NT2/D1 (cell line): Measurements from ENCODE around the gene CFTR.

Experiments used
- DNase-seq: peaks from one replicate; pipeline ENCODE4 v3.0.0-alpha.2; 2011; ENCODE audit warnings: low read depth, low spot score
- H3K27me3 ChIP-seq: 2 replicates; pipeline ENCODE4 v1.6.0; 2011; ENCODE audit warnings: mild to moderate bottlenecking; ENCODE audit not compliant: insufficient read length, insufficient read depth
- H3K36me3 ChIP-seq: 2 replicates; pipeline ENCODE4 v1.6.1; 2011; ENCODE audit warnings: mild to moderate bottlenecking, low read length, mixed read lengths; ENCODE audit not compliant: insufficient read depth, insufficient read length
- H3K4me1 ChIP-seq: 2 replicates; pipeline ENCODE4 v1.5.1; 2011; ENCODE audit not compliant: insufficient read depth, insufficient read length
- H3K4me3 ChIP-seq: 2 replicates; pipeline ENCODE4 v1.5.1; 2011; ENCODE audit warnings: low read depth; ENCODE audit not compliant: insufficient read length
- H3K9ac ChIP-seq: 2 replicates; pipeline ENCODE4 v1.6.0; 2011; ENCODE audit warnings: low read depth; ENCODE audit not compliant: insufficient read length
- H3K9me3 ChIP-seq: 2 replicates; pipeline ENCODE4 v1.5.1; 2011; ENCODE audit warnings: mild to moderate bottlenecking, low read length; ENCODE audit not compliant: insufficient read depth
- SUZ12 ChIP-seq: IDR thresholded peaks from 2 replicates; pipeline ENCODE4 v1.6.1; 2011; ENCODE audit not compliant: insufficient read length, insufficient read depth; ENCODE audit errors: extremely low read depth
- YY1 ChIP-seq: IDR thresholded peaks from 2 replicates; pipeline ENCODE4 v1.6.1; 2011; ENCODE audit not compliant: insufficient read length, insufficient read depth
- ZNF274 ChIP-seq: IDR thresholded peaks from 2 replicates; pipeline ENCODE4 v1.6.1; 2011; ENCODE audit warnings: mild to moderate bottlenecking, low read depth, low read length

Gene CFTR

GRCh38 chr7:117587931-117588330 lies 108.1 kb downstream of the CFTR start:
- Histone ChIP-seq H3K4me3 (no peak overlapping the region), H3K36me3 (no peaks in the 10 kb centered on the region), H3K27me3 (no peaks in the 10 kb centered on the region), H3K9me3 (no peaks in the 10 kb centered on the region), H3K9ac (no peak overlapping the region), H3K4me1 (no peaks in the 10 kb centered on the region)
- no peak for TF ChIP-seq SUZ12
- DNase-seq, result no peak

GRCh38 chr7:117588352-117588794 lies 108.5 kb downstream of the CFTR start:
- no peak for TF ChIP-seq SUZ12
- TF ChIP-seq ZNF274, result no peak
- TF ChIP-seq YY1, result no peak
- Histone ChIP-seq H3K27me3 (no peaks in the 10 kb centered on the region), H3K9me3 (no peaks in the 10 kb centered on the region), H3K4me3 (no peak overlapping the region), H3K36me3 (no peaks in the 10 kb centered on the region), H3K9ac (no peak overlapping the region), H3K4me1 (no peaks in the 10 kb centered on the region)
- no peak for DNase-seq

- Histone ChIP-seq H3K9me3 (no peaks in the 10 kb centered on the region), H3K4me1 (no peaks in the 10 kb centered on the region), H3K9ac (no peak overlapping the region), H3K4me3 (no peak overlapping the region), H3K36me3 (no peaks in the 10 kb centered on the region), H3K27me3 (no peaks in the 10 kb centered on the region)
- TF ChIP-seq ZNF274, result no peak
- no peak for TF ChIP-seq YY1
- TF ChIP-seq SUZ12, result no peak
- DNase-seq, result no peak
These were observed 110.4 kb downstream of the CFTR start for GRCh38 chr7:117590191-117590590.

- no peaks in the 10 kb centered on the region; the same call in 1 of the 2 replicates for H3K9me3 ChIP-seq
- no peak for TF ChIP-seq ZNF274
- TF ChIP-seq YY1, result no peak
- TF ChIP-seq SUZ12, result no peak
- H3K9ac ChIP-seq, result no peak overlapping the region
- no peak for DNase-seq
- H3K4me1 ChIP-seq, result no peaks in the 10 kb centered on the region
- H3K36me3 ChIP-seq, result no peaks in the 10 kb centered on the region
- H3K27me3 ChIP-seq, result no peaks in the 10 kb centered on the region
- no peak overlapping the region for H3K4me3 ChIP-seq
These were observed 112.3 kb downstream of the CFTR start for GRCh38 chr7:117592011-117592635.

- Histone ChIP-seq H3K4me3 (no peak overlapping the region), H3K9ac (no peak overlapping the region), H3K4me1 (no peaks in the 10 kb centered on the region), H3K36me3 (no peaks in the 10 kb centered on the region), H3K9me3 (no peaks in the 10 kb centered on the region; the same call in 1 of the 2 replicates), H3K27me3 (no peaks in the 10 kb centered on the region)
- no peak for DNase-seq
- TF ChIP-seq YY1, result no peak
- no peak for TF ChIP-seq ZNF274
- TF ChIP-seq SUZ12, result no peak
These were observed 116.3 kb downstream of the CFTR start for GRCh38 chr7:117596134-117596533.

- no peaks in the 10 kb centered on the region; the same call in 1 of the 2 replicates for H3K9me3 ChIP-seq
- TF ChIP-seq SUZ12 (no peak), YY1 (no peak), ZNF274 (no peak)
These were observed 117.9 kb downstream of the CFTR start for GRCh38 chr7:117597755-117598154.

GRCh38 chr7:117600911-117601310 lies 121.1 kb downstream of the CFTR start:
- Histone ChIP-seq H3K9ac (no peak overlapping the region), H3K27me3 (no peaks in the 10 kb centered on the region), H3K36me3 (no peaks in the 10 kb centered on the region), H3K4me3 (no peak overlapping the region), H3K4me1 (no peaks in the 10 kb centered on the region), H3K9me3 (no peaks in the 10 kb centered on the region; the same call in 1 of the 2 replicates)
- no peak for DNase-seq
- TF ChIP-seq YY1 (no peak), SUZ12 (no peak), ZNF274 (no peak)

More at GRCh38 chr7:117597755-117598154, 117.9 kb downstream of the CFTR start:
- Histone ChIP-seq H3K36me3 (no peaks in the 10 kb centered on the region), H3K27me3 (no peaks in the 10 kb centered on the region), H3K9ac (no peak overlapping the region), H3K4me1 (no peaks in the 10 kb centered on the region), H3K4me3 (no peak overlapping the region)
- DNase-seq, result no peak

GRCh38 chr7:117603627-117604026 lies 123.8 kb downstream of the CFTR start:
- no peak for DNase-seq
- Histone ChIP-seq H3K9me3 (no peaks in the 10 kb centered on the region), H3K4me1 (no peaks in the 10 kb centered on the region), H3K27me3 (no peaks in the 10 kb centered on the region), H3K36me3 (no peaks in the 10 kb centered on the region), H3K4me3 (no peak overlapping the region), H3K9ac (no peak overlapping the region)
- TF ChIP-seq SUZ12 (no peak), ZNF274 (no peak), YY1 (no peak)
